AML-193 (cell line): ENCODE data around the gene NIPAL4.
"Not testable (repeated sequence)": the region's sequence is repeated elsewhere in the genome, so short reads cannot be mapped to it uniquely, and the experiment has no call there.

Experiments used
- DNase-seq, 2 experiments: peaks; one replicate each; lab custom pipeline; 2025; lab: John Stamatoyannopoulos, UW

Gene NIPAL4

DNA sequence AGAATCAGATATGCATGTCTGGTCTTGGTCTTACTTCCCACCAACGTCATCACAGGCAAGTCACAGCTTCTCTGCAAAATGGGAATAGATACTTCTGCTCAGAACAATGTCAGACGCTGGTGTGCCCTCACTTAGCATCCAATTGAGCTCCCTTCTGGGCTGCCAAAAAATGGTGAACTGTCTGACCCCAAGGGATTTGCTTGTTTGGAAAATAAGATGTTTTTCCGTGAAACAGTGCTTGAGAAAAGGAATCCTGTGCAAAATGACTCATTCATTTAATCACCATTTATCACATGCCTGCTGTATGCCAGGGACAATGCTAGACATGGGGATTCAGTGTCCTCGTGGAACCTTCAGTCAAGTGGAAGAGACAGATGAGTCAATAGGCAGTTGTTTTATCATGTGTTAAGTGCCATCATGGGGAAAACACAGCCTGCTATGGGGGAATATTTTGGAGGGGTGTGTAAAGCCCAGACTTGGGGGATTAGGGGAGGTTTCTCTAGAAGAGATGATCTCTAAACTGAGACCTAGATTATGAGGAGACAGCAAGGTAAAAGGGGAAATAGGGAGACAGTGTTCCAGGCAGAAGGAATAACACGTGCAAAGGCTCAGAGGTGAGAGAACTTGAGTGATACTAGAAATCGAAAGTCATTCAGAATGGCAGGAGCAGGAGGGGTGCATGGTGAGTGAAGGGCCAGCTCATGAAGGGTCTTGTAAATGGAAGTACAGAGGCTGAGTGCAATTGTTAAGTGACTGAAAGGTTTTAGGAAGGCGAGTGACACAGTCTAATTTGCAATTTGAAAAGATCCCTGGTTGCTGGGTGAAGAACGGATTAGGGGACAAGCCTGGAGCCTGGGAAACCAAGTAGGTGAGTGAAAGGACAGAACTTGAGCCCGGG lies 3.9 kb downstream of the NIPAL4 start:
- DNase-seq, result no peak

DNA sequence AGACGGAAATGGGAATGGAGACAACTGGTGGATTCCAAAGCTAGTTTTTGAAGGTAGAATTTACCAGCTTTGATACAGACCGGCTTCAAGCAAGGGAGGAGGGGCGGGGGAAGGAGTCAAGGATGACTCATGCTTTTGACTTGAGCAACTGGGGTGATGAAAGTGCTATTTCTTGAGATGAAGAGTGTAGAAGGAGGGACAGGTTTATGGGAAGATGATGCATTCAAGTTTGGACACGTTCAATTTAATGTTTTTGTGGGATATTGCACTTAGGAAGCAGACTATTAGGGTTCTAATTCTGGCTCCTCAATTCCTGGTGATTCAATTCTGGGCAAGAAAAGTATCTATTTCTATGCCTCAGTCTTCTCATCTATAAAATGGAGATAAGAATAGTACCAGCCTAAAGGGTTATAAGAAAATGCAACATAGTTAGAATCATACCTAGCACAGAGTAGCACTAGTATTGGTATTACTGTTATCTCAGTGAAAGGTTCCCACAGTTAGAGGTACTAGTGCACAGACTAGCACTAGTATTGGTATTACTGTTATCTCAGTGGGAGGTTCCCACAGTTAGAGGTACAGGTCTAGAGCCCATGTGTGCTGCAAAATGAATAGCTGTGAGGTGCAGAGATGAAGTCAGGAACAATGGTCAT lies 4.6 kb downstream of the NIPAL4 start:
- peak; percentile 66 to 71 for DNase-seq

DNA sequence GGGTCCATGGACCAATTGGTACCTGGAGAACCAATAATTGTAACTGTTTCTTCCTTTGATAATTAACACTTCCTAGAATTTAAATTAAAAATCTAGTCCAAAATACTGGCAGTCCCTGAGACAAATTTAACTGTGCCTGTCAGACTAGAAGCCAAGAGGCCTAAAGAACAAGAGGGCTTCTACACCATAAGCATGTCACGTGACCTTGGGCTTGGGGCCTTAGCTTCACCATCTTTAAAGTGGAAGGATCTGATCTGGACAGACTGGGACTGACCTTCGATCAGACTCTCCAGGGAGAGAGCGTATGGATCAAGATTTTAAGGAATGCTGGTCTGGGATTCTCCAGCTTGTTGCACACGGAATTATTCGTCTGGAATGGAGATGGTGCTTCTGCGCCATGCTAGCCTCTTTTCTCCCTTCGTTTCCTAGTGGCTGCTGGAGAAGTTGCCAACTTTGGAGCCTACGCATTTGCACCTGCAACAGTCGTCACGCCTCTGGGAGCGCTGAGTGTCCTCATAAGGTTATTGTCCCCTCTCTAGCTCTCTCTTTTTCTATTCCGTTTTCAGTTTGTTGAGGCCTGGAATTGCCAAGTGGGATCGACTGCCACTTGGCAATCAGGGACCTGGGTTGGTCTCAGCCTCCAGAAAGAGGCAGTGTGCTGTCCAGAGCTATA lies 8.4 kb downstream of the NIPAL4 start:
- no peak for DNase-seq

DNA sequence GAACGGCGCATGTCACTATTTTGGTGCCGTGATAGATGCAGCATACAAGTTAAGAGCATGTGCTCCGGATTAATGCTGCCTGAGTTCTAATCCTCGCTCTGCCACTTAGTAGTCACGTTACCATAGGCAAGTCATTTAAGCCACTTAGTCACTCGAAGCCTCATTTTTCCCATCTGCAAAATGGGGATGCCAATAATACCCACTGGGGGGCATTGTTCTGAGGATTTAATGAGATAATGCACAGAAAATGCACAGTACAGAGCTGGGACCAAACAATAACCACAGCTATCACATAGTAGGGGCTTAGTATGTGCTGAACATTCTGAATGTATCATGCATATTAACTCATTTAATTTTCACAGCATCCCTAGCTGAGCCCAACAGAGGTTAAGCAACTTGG lies 9.1 kb downstream of the NIPAL4 start:
- DNase-seq, result no peak

DNA sequence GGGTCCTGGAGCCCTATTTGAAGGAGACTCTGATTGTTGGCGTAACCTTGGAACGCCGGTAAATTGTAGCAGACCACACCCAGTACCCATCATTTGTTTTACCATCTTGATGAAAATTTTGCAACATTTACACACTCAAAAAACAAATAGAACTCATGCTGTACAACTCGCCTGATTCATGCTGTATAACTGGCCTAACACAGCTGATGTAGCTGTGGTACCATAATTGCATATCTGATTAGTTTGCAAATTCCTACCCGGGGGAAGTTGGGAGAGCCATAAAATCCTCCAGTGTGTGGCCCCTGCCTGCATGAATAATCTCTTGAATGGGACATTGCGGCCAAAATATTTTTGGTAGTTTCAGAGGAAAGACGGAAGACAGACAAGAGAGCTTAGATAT lies 9.7 kb downstream of the NIPAL4 start:
- no peak for DNase-seq

DNA sequence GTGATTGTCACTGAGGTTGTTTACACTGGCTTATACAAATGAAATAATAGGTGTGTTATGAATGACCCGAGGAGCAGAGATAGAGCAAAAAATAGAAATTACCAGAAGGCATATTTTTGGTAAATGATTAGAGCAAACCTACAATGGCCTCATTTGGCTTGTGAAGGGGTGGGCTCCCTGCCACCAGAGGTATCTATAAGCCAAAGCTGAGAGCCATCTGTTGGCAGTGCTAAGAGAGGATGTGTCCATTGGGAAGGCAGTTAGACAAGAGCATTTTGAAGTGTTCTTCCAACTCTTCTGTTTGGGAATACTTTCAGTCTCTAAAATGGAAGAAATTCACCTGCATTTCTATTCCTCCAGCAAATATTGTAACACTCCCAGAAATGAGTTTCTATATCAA lies 10.6 kb downstream of the NIPAL4 start:
- DNase-seq, result no peak

DNA sequence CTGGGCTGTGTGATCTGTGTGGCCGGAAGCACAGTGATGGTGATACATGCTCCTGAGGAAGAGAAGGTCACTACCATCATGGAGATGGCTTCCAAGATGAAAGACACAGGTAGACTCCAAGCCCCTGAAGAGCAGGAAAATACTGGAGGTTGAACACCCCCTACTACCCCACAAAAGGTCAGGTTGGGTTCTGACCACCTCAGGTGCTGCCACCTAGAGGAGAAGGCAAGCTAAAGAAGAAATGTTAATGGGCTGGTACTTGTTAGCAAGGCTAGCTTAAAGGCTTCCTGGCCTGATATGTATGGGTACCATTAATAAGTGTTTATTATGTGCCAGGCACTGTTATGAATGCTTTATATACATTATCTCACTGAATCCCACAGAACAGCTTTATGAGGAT lies 11.7 kb downstream of the NIPAL4 start:
- peak; percentile 28 to 34 for DNase-seq

DNA sequence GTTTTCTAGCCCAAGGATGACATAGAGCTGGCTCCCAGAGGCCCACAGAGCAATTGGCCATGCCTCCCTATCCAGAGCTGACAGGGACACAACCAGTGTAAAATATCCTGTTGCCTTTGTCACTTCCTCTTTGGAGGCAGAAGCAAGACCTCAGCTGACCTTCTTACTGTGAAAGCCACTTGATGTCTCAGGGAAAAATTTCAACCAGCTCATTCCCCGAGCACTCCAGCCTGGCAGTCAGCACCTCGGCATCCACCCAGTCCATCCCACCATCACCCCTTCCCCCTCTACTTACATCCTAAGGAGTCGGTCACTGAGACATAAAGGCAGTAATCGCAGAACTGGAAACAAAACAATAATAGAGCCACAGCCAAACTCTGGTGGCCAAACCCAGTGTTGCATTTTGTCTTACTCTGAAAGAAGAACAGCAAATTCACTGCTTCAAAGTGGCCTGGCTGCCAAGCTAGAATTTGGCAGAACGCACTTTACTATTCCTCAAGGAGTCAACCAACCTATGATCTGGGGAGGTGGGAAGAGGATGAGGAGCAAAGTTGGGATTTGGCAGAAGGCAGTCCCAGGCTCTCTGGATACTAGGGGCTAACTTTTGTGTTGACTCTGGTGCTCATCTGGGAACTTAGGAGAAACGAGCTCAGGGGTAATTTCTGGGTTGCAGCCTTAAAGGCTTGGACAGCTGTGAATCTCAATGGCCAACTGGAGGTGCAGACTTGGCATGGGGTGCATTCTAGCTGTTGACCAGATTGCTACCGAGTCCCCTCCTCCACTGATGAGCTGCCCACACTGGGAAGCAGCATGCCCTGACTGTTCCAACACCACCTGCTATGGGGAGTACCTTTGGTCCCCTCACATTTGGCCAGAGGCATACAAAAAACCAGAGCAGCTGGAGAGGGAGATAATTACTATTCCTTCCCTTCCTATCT lies 13.6 kb downstream of the NIPAL4 start:
- DNase-seq, result peak; percentile 36 to 46

DNA sequence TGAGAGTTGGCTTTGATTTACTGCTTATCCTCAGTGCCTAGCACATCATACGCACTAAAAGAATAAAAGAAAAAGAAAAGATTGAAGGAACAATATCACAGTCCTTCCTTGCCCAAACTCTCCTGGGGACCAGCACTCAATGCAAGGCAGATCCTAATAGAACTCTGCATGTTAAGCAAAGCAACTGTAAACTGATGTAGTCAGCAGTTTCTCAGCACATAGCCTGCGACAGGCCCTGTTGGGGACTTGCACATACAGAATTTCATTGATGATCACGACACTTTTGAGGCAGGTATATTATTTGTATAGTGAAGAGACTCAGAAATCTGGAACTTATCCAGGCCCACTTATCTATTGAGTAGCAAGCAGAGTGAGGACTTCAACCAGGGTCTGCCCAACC lies 15.4 kb downstream of the NIPAL4 start:
- DNase-seq, result no peak

DNA sequence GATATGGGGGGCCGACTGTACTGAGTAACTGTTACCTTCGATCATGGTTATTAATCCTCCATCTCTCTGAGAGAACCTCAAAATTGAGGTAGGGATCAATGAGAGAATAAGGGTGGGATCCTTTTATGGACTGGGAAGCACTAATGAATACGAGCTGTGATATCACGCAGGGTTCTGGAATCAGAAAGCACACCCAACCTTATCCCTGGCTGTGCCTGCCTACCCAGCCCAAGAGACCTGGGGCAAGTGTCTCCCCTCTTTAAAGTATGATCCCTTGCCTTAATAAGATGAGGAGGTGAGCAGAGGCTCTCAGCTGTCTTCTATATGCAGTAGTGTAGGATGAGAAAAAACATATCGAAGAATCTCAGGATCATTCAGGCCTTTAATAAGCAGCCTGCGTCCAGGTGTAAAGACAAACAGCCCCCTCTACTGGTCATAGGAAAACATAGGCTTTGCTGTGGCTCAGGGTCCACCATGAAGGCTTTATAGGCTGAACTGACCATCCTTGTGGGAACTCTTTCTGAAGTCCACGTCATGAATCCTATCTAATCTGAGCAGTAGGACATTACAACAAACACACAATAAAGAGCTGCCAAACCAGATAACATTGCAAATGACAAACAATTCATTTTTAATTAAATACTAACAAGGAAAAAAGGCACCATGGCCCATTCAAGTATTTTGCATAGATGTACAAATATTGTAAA lies 16.8 kb downstream of the NIPAL4 start:
- DNase-seq, result peak; percentile 42 to 55

DNA sequence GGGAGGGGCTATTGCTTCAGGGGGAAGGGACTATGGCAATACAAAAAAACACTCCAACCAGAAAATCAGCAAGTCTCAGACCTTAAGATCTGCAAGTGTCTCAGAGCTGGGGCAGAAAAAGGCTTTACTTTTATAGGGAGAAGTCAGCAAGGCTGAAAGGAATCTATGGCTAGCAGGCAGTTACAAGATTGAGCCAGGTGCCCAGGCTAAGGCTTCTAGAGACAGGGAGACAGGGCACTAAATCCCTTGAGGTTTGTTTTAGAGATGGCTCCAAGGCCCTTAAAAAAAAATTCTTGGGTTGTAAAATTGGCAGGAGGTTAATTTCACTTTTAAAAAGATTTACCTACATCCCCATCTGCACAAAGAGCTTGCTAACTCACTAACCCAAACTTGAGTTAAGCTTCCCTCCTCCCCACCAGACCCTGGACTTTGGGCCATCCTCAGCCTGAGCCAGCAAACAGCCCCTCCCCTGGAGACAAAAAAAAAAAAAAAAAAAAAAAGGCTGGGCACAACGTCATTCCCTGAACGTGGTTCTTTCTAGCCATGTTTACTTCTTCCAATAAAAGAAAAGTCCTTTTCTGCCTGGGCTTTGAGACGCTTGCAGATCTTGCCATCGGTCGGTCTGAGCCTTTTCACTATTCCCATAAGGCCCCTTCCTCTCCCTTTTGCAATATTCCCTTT lies 17.9 kb downstream of the NIPAL4 start:
- no peak for DNase-seq

DNA sequence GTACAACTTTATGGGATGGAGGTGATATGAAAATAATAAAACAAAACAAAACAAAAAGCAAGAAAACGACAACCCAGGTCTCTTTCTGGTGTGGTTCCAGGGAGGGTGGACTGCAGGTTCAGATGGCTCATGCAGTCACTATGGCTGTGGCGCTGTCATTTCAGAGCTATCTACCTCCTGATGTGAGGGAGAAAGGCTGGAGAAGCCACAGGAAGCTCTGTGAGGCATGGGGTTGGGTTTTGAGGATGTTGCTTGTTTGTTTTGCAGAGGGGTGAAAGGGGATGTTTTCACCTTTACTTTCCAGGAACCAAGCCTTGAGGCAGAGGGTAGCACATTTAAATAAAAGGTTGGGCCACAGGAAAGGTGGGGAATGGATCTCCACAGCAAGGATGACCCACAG lies 18.7 kb downstream of the NIPAL4 start:
- DNase-seq, result no peak

DNA sequence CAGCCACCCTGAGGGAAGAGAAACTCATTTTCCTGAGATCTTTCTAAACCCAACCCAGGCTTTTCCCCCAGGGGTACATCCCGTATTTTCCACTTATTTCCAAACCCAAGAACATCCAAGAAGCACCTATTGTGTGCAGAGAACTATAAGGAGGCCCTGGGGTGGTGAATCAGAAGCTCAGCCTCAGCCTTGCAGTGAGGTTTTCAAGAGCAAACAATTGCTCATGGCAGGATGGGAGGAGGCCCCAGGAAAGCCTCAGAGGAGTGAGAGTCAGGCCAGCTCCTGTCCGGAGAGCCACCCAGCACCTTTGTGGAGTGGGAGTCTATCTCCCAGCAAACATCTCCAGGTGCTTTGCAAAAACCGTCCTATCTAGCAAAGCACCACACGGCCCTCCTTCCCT lies 19.2 kb downstream of the NIPAL4 start:
- DNase-seq, result no peak

DNA sequence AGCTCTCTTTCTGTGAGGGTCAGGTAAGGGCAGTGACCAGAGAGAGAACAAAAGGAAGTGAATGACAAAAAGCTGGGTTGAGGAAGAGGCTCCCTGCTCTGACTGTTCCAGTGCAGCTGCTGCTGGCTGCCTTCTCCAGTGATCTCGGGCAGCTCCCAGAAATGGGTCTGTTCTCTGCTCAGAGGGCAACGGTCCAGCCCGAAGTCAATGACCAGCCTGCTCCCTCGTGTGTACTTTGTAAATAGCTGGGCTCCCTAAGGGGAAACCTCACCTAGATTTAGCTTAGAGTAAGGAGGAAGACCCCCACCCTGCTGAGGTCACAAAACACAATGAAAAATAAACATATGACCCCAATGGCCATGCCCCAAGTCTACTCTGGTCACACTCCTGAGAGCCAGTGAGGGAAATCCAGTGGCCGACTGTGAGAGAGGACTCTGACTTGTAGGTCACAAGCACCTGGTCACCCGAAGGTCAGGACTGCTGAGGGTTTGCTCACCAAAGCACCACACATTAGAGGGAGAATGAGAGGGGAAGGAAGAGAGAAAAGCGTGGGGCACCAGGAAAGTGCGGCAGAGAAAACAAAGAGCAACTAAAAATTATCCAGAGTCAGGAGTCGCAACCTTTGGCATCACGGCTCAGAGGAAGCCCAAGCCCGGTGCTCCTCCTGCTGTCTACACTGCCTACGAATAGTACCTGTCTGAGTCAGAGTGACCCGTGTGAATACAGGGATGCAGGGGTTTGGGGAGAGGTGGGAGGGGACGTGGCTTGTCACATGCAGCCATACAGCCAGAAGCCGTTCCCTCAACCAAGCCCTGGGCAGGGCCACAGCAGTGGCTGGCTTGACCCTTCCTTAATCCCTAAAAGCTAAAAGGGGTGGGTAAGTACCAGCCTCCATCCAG lies 19.8 kb downstream of the NIPAL4 start:
- no peak for DNase-seq

DNA sequence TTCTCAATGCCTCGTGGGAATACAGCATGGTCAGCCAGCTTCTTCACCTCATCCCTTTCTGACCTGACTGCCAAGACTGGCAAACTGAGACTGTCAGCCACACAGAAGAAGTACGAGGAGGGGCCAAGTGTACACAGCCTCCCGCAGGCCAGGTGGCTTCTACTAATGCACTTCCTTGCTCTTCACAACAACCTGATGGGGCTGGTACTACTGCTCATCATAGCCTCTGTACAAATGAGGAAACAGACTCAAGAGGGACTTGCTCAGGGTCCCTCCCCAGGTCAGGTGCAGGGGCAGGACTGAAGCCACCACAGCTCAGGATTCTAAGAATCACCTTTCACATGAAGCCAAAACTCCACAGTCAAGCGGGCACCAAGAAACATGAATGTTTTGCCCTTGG lies 21.3 kb downstream of the NIPAL4 start:
- no peak for DNase-seq

DNA sequence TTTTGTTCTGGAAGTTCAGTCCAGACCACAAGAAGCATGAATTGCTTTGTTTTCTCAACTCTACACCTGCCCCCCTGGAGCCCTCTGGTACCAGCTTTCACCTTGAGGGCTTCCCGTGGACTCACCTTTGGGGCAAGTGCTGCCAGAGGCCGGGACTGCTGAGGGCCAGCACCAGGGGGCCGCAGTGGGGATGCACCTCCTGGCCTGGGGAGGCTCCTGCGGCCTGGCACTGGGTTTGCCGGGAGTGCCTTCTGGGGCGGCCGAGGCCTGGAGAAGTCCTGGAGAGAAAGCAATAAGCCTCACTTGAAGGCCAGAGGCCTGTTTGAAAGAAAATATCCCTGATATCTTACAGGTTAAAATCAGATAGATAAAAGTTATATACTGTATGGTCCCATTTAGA lies 21.7 kb downstream of the NIPAL4 start:
- DNase-seq, result no peak

DNA sequence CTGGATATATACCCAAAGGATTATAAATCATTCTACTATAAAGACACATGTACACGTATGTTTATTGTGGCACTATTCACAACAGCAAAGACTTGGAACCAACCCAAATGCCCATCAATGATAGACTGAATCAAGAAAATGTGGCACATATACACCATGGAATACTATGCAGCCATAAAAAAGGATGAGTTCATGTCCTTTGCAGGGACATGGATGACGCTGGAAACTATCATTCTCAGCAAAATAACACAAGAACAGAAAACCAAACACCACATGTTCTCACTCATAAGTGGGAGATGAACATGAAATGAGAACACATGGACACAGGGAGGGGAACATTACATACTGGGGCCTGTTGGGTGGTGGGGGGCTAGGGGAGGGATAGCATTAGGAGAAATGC lies 22.7 kb downstream of the NIPAL4 start:
- not testable (repeated sequence) for DNase-seq

DNA sequence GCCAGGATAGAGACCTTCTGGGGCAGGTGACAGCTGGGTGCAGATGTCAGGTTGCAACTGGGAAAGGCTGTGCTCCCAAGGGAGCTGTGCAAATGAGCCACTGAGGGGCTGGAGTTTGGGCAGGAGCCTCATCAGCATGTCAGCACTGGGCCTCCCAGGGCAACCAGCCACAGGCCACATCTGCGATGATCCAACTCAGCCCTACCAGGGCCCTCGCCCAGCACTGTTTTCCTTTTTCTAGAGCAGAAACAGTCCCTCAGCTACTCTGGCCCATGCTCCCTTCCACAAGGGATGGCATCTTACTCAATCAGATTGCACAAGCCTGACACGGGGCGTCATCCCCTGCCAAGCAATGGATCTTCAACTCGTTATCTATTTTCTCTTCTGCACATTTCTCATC lies 24.8 kb downstream of the NIPAL4 start:
- DNase-seq, result peak in 1 of 2 experiments; percentile 45

DNA sequence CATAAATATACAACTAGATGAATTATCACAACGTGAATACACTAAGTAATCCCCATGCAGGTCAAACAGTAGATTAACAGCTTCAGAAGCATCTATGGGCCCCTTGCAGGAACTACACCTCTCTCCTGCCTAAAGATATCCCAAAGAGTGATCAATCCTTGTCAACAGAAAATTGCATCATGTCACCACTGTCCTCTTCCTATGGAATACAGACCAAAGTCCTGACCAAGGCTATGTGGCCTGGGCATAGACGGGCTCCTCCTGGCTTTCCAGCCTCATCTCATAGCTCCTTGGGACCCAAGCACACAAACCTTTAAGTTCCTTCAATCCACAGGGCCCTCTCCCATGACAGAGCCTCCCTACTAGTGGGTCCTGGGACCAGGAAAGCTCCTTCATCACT lies 25.3 kb downstream of the NIPAL4 start:
- no peak for DNase-seq

DNA sequence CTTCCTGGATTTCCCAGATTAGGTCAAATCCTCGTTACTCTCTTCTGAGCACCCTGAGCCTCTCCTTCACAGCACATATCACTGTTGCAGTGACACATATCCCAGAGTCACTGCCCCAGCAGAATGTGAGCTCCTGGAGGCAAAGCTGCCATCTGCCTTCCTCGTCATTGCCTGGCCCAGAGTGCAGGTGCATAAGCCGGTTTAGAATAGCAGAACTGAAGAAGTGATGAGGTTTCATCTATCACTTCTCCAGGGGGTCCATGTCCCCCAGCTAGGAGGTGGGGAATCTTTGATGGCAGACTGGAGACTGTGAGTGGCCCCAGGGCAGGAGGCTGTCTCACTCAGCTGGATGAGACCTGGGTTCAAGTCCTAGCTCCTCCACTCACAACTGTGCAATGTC lies 25.8 kb downstream of the NIPAL4 start:
- DNase-seq, result no peak
